ENCODE results near the gene CYP51A1. TPM values are rescaled to one million over a fixed set of nuclear protein-coding genes. Genes with fewer than 3 reads are reported as not detected.
A peak's percentile ranks its signal among the peaks of the same experiment; 100 is the strongest.
"Not testable (repeated sequence)": the region's sequence is repeated elsewhere in the genome, so short reads cannot be mapped to it uniquely, and the experiment has no call there.

CYP51A1 gene
- total RNA-seq: 10 to 100 TPM; 57.8 to 63.3 TPM

DNA sequence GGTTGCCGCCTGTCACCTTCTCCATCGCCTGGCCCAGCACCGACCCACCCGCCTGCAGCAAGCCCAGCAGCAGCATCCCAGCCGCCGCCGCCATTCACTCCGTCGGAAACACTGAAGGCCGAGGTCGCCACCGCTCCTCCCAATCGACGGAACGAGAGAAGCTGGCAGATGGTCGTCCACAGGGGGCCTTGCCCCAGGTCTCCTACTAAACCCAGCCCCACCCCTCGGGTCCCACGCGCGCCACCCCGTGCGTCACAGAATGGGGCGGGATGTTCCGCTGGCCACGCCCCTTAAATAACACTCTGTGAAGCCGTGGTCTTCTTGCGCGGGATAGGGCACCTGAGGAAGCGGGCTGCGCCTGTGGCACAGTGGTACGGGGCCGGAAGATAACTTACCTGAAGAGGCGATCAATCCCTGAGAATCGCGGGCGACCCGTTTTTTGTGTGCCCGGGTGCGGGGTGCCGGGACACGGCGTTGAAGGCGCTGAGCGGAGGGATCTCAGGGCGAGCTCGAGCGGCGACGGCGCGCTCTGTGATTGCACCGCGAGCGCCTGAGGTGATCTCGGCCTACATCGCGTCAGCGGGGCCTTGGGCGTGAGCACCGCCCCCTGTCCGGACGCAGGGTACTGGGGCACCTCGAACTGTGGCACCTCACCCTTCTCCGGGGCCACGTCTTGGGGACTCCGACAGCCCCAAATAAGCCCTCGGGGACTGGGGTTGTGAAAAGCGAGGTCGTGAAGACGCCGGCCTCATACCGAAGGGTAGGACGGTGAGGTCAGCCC lies at the start of gene CYP51A1:
TSS of gene CYP51A1 (minus strand) at position 207 of the 781 bp plus-strand sequence. CDS start at position 94, 113 bp downstream.
- ChIA-PET POLR2A (interaction anchor here (0.7 to 1.8 kb wide), 3 partner anchors 112 to 394 kb away, joined by 3 to 7 read pairs (median 6); partner anchors contain the start of genes ANKIB1, GATAD1, KRIT1 and RBM48), CTCF (interaction anchor here (0.6 to 2.7 kb wide), 8 partner anchors 10 to 1912 kb away, joined by 3 to 13 read pairs (median 4); partner anchors contain the start of genes GATAD1, LRRD1 and RBM48)
- intact Hi-C loops (cut with DNase I, micrococcal nuclease): loop anchor here (1.0 to 10.0 kb wide), 11 partner anchors 45 to 1870 kb away; partner anchors contain the start of genes AKAP9 (in 2 of the 2), ANKIB1 (in 2 of the 2), GATAD1 (in 2 of the 2) and KRIT1 (in 2 of the 2)
- Mint-ChIP-seq H3K4me3 (peak within 1 kb of the TSS; percentile 98), H3K27me3 (no peaks in the 10 kb centered on the region), H3K27ac (peak within 1 kb of the TSS; percentile 99), H3K4me1 (peaks cover 20% of the 10 kb centered on the region), H3K36me3 (ENCODE audit: low read depth) (peaks cover 18% of the 10 kb centered on the region), H3K9me3 (ENCODE audit: low read depth) (no peaks in the 10 kb centered on the region)
- peak; percentile 94 for DNase-seq
- peak; percentile 92 for ATAC-seq

DNA sequence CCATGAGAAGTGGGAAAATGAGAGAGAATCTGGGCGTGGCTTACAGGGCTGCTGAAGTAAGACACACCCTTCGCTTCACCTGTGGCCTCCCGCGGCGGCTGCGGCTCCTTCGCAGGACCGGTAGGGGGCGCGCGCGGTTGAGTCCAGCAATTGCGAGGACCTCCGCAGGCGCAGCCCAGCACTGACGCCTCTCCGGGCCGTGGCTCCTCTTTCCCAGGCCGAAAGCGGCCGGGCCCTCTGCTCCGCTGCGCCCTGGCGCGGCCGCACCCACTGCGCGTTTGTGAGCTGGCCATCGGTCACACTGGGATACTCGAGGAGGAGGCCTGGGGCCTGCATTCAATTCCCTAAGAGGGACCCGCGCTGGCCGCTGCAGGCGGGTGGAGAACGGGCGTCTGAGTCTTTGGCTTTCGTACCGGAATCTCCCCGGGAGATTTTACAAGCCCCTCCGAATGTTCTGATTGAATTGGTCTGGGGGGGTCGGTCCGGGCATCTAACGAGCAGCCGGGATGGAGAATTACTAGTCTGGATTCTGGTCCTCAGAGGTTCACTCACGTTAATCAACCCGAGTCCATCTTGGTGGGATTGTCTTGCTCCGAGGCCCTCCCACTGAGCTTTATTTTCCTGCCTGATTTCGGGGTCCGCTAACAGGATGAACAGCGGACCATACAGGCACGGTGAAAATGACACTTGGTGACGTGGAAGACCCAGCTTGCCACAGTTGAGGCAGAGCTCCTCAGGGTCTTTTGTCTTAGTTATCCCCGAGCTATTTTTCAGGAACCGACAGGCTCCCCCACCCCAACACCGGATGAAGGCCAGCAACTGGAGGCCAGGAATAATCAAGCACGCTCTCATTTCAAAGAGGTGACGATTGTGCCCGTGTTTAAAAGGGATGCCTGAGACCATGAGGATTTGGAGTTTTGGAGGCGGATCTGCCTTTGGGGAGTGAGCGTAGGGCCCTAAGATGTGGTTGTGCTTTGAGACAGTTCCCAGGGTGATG lies 44.9 kb upstream of the CYP51A1 start, which contains the start of gene LRRD1:
TSS of gene LRRD1 (minus strand) at position 215 of the 997 bp plus-strand sequence. CDS start 13,940 bp downstream, outside the sequence.
- POLR2A ChIA-PET: no interaction called here
- Mint-ChIP-seq H3K36me3 (ENCODE audit: low read depth) (no peaks in the 10 kb centered on the region), H3K4me3 (peak within 1 kb of the TSS; percentile 72), H3K9me3 (ENCODE audit: low read depth) (peaks cover 2% of the 10 kb centered on the region), H3K27ac (peak within 1 kb of the TSS; percentile 47), H3K4me1 (peaks cover 7% of the 10 kb centered on the region), H3K27me3 (peaks cover 5% of the 10 kb centered on the region)
- intact Hi-C loops (cut with DNase I, micrococcal nuclease): loop anchor here (1.0 to 5.0 kb wide), 4 partner anchors 45 to 283 kb away; partner anchors contain the start of genes GATAD1 (in 2 of the 2), ANKIB1 (in 1 of the 2), CYP51A1 (in 1 of the 2) and KRIT1 (in 1 of the 2)
- ATAC-seq (peak; percentile 100), DNase-seq (peak; percentile 95)
- CTCF ChIA-PET: interaction anchor here (0.6 to 2.6 kb wide), 13 partner anchors 14 to 411 kb away, joined by 3 to 10 read pairs (median 4); partner anchors contain the start of genes AKAP9, CYP51A1 and GATAD1

DNA sequence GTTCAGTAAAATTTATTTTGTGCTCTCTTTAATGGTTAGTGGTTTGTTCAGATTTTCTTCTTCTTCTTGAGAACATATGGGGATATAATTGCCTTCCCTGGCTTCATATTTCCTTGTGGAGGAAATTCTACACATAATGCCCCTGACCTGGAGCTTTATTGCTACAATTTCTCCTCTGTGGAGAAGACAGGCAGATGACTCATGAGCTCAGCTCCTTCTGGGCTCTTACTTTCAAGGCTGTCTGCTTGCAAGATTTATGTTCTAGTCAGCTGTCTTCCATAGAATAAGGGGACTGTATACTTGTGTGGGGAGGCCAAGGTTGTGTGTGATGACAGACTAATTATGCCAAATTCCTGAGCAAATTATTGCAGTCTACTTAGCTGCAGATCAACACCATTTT lies 43.1 kb upstream of the CYP51A1 start:
- Mint-ChIP-seq H3K36me3 (ENCODE audit: low read depth) (no peaks in the 10 kb centered on the region), H3K4me3 (no peak overlapping the region), H3K27ac (no peak overlapping the region), H3K4me1 (peaks cover 7% of the 10 kb centered on the region), H3K9me3 (ENCODE audit: low read depth) (no peaks in the 10 kb centered on the region), H3K27me3 (peaks cover 6% of the 10 kb centered on the region)
- ATAC-seq (no peak), DNase-seq (no peak)
- CTCF ChIA-PET: interaction anchor here (0.7 to 1.6 kb wide), 2 partner anchors 15 to 871 kb away, joined by 3 to 6 read pairs; no protein-coding TSS in a partner anchor
- intact Hi-C loops (cut with DNase I, micrococcal nuclease): loop anchor here in 1 of 2 experiments (5.0 kb wide), 1 partner anchor 285 kb away; no protein-coding TSS in a partner anchor
- POLR2A ChIA-PET: no interaction called here

DNA sequence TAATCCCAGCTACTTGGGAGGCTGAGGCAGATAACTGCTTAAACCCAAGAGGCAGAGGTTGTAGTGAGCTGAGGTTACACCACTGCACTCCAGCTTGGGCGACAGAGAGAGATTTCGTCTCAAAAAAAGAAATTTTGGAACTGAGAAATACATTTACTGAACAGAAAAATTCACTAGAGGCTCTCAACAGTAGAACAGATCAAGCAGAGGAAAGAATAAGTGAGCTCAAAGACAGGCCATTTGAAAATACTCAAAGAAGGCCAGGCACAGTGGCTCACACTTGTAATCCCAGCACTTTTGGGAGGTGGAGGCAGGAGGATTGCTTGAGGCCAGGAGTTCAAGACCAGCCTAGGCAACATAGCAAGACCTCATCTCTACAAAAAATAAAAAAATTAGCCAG lies 35.3 kb upstream of the CYP51A1 start:
- POLR2A ChIA-PET; H3K9me3 Mint-ChIP-seq (ENCODE audit: low read depth); DNase-seq; H3K4me3 Mint-ChIP-seq; ATAC-seq; intact Hi-C loops (cut with DNase I, micrococcal nuclease); H3K27me3 Mint-ChIP-seq; H3K27ac Mint-ChIP-seq; H3K36me3 Mint-ChIP-seq (ENCODE audit: low read depth); H3K4me1 Mint-ChIP-seq; CTCF ChIA-PET: not testable (repeated sequence)

DNA sequence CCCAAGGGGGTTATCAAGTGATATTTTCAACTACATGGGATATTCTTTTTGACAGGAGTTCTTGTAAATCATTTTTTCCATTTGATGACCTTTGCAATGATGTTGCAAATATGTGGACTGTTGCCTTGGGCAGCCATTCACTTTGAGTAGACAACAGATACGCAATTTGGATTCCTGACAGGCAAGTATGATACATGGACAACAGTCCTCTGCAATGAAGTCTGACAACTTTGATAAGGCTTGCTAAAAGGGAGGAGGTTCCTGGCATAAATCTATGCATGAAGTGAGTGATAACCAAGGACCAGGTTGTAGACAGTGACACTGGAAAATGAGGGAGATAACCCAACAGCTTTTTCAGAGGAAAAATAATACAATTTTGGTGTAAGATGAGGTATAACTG lies 27.0 kb upstream of the CYP51A1 start:
- peaks cover 9% of the 10 kb centered on the region for H3K27me3 Mint-ChIP-seq
- H3K36me3 Mint-ChIP-seq (ENCODE audit: low read depth): no peaks in the 10 kb centered on the region
- CTCF ChIA-PET: interaction anchor here (1.9 kb wide), 1 partner anchor 16 kb away, joined by 6 read pairs; no protein-coding TSS in a partner anchor
- no peak for ATAC-seq
- no peak overlapping the region for H3K27ac Mint-ChIP-seq
- intact Hi-C loops (cut with DNase I, micrococcal nuclease): no loop called here
- no peak overlapping the region for H3K4me3 Mint-ChIP-seq
- POLR2A ChIA-PET: no interaction called here
- no peaks in the 10 kb centered on the region for H3K4me1 Mint-ChIP-seq
- H3K9me3 Mint-ChIP-seq (ENCODE audit: low read depth): no peaks in the 10 kb centered on the region
- no peak for DNase-seq

DNA sequence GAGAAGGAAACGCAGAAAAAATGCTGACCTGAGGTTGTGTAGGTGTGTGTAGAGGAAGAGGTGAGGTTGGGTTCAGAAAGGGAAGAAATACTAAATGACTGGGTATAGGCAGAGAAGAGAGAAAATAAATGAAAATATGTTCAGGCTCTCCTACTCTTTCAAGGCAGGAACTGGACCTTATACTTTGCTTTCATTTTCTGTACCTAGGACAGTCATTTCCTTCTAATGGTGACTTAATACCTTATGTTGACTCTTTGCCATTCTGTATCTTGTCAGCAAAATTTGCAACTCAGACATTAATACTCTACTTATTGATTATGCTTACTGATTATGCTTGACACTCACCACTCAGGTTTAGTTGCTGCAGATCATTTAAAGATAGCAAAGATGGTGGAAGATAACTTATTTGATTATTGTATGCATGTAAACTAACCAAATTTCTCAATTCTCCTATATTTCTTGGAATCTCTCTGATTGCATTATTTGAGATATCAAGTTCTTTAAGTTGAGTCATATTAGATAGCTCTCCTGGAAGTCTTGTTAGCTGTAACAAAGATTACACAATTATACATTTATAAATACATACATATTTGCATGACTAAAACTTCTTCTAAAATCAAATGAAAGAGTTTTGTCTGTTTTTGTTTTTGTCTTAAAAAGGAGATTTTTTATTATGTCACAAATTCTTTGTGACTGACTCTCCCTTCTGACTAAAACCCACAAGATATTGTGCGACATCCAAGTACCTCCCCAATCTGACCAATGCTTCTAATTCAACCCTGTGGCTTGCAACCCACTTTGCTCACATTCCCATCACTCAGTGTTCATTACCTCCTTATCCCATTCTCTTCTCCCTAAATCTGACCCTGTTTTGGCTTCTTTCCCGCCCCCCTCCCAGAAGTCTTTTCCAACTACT lies 24.6 kb upstream of the CYP51A1 start:
- no peak for DNase-seq

DNA sequence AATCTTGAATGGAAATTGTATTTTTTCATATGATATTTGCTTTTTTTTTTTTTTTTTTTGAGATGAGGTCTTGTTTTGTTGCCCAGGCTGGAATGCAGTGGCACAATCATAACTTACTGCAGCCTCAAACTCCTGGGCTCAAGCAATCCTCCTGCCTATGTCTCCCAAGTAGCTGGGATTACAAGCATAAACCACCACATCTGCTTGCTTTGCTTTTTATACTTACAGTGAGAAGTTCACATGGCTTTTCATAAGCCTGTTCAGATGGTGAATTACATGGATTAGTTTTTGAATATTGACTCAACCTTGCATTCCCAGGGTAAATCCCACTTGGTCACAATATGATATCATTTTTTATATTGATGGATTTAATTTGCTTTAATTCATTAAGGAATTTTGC lies 22.7 kb upstream of the CYP51A1 start:
- Mint-ChIP-seq H3K27ac (no peak overlapping the region), H3K27me3 (peaks cover 6% of the 10 kb centered on the region), H3K36me3 (ENCODE audit: low read depth) (no peaks in the 10 kb centered on the region), H3K4me1 (no peaks in the 10 kb centered on the region), H3K4me3 (no peak overlapping the region), H3K9me3 (ENCODE audit: low read depth) (no peaks in the 10 kb centered on the region)
- ATAC-seq (no peak), DNase-seq (no peak)
- ChIA-PET POLR2A (no interaction called here), CTCF (interaction anchor here (0.7 kb wide), 1 partner anchor 290 kb away, joined by 3 read pairs; the partner anchor contains the start of gene GATAD1)
- intact Hi-C loops (cut with DNase I, micrococcal nuclease): no loop called here

More for the DNA sequence above, 24.6 kb upstream of the CYP51A1 start:
- POLR2A ChIA-PET: no interaction called here
- Mint-ChIP-seq H3K36me3 (ENCODE audit: low read depth) (no peaks in the 10 kb centered on the region), H3K27me3 (peaks cover 9% of the 10 kb centered on the region), H3K27ac (no peak overlapping the region), H3K4me3 (no peak overlapping the region), H3K9me3 (ENCODE audit: low read depth) (no peaks in the 10 kb centered on the region), H3K4me1 (no peaks in the 10 kb centered on the region)
- CTCF ChIA-PET: interaction anchor here (0.9 kb wide), 1 partner anchor 51 kb away, joined by 3 read pairs; no protein-coding TSS in a partner anchor
- no peak for ATAC-seq
- intact Hi-C loops (cut with DNase I, micrococcal nuclease): no loop called here

DNA sequence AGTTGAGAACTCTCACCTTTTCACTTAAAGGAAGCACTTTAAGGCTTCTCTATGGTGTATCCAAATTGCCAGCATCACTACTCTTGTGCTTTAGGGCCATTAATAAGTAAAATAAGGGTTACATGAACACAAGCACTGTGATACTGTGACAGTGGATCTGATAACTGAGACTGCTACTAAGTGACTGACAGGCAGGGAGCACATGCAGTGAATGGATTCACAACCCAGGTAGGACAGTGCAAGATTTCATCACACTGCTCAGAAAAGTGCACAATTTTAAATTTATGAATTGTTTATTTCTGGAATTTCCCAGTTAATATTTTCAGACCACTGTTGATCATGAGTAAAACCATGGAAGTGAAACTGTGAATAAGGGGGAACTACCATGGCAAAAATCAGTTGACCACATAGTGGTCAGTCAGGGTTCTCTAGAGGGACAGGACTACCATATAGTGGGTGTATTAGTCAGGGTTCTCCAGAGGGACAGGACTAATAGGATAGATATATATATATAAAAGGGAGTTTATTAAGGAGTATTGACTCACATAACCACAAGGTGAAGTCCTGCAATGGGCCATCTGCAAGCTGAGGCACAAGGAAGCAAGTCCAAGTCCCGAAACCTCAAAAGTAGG lies 20.9 kb upstream of the CYP51A1 start:
- ATAC-seq (no peak), DNase-seq (no peak)
- Mint-ChIP-seq H3K4me3 (no peak overlapping the region), H3K27me3 (peaks cover 2% of the 10 kb centered on the region), H3K27ac (no peak overlapping the region), H3K4me1 (no peaks in the 10 kb centered on the region), H3K9me3 (ENCODE audit: low read depth) (no peaks in the 10 kb centered on the region), H3K36me3 (ENCODE audit: low read depth) (no peaks in the 10 kb centered on the region)
- ChIA-PET CTCF (interaction anchor here (0.5 kb wide), 1 partner anchor 361 kb away, joined by 3 read pairs; no protein-coding TSS in a partner anchor), POLR2A (no interaction called here)
- intact Hi-C loops (cut with DNase I, micrococcal nuclease): no loop called here

DNA sequence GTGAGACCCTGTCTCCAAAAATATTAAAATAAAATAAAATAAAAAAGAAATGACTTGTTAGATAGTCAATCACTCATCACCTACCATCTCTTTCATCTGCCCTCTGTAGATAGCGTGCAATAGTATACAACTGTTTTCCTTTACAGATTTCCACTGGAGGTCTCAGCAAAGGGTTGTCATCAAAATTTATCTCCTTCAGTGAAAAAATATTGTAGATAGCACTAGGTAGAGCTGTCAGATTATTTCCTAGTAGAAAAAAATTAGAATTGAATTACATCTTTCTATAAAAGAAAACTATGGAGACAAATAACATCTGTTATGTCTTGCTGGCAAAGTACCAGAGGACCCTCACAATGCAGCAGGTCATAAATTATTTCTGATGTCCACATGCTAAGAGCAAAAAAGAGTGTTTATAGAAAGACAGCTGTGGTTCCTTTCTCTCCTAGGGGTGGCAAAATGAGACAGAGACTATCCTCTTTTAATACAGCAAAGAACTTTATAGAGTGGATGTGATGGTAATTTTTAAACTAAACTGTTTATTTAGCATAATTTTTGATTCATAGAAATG lies 16.3 kb upstream of the CYP51A1 start:
- Mint-ChIP-seq H3K36me3 (ENCODE audit: low read depth) (no peaks in the 10 kb centered on the region), H3K9me3 (ENCODE audit: low read depth) (no peaks in the 10 kb centered on the region), H3K4me1 (no peaks in the 10 kb centered on the region), H3K27me3 (no peaks in the 10 kb centered on the region), H3K4me3 (no peak overlapping the region), H3K27ac (no peak overlapping the region)
- intact Hi-C loops (cut with DNase I, micrococcal nuclease): no loop called here
- ChIA-PET CTCF (no interaction called here), POLR2A (no interaction called here)
- DNase-seq (no peak), ATAC-seq (no peak)
